Heart left ventricle (tissue), 16 donors: Measurements from ENCODE around the gene CACNA1D. TPM values are rescaled to one million over a fixed set of nuclear protein-coding genes. Genes with fewer than 3 reads are reported as not detected.

Experiments
- ATAC-seq, 4 donors: fragments of 200-7000 bp; cut with Tn5 transposase; one replicate each; pipeline ENCODE4 v1.9.1; 2020 to 2022; ENCODE audit warnings: moderate library complexity in 4 of 4, mild to moderate bottlenecking in 3 of 4, moderate number of reproducible peaks in 1 of 4
- DNase-seq, 5 donors: peaks; one replicate each; pipeline ENCODE4 v3.0.0-alpha.2; 2020
- H3K27ac ChIP-seq, 12 donors: fragments of 200-600 bp; sonication (generic) in 4 of 12; one replicate each; pipeline versions ENCODE4 v1.5.0 to v1.8.0; 2016 to 2022; ENCODE audit warnings: mild to moderate bottlenecking in 2 of 12
- H3K27me3 ChIP-seq, 9 donors: fragments of 200-600 bp; sonication (generic) in 2 of 9; one replicate each; pipeline versions ENCODE4 v1.5.1 to v1.8.0; 2016 to 2022; ENCODE audit warnings: mild to moderate bottlenecking in 3 of 9
- H3K36me3 ChIP-seq, 9 donors: fragments of 200-600 bp; sonication (generic) in 2 of 9; one replicate each; pipeline versions ENCODE4 v1.5.0 to v1.8.0; 2018 to 2022; ENCODE audit warnings: mild to moderate bottlenecking in 2 of 9
- H3K4me1 ChIP-seq, 12 donors: fragments of 200-600 bp; sonication (generic) in 4 of 12; one replicate each; pipeline versions ENCODE4 v1.5.0 to v1.8.0; 2016 to 2022; ENCODE audit warnings: mild to moderate bottlenecking in 3 of 12
- H3K4me3 ChIP-seq, 12 donors: fragments of 200-600 bp; sonication (generic) in 4 of 12; one replicate each; pipeline versions ENCODE4 v1.5.0 to v1.8.0; 2017 to 2022; ENCODE audit warnings: mild to moderate bottlenecking in 9 of 12, moderate library complexity in 4 of 12
- H3K9me3 ChIP-seq, 12 donors: fragments of 200-600 bp; sonication (generic) in 4 of 12; one replicate each; pipeline versions ENCODE4 v1.5.0 to v1.8.0; 2016 to 2022; ENCODE audit warnings: mild to moderate bottlenecking in 1 of 12
- POLR2A ChIP-seq, 2 donors: fragments of 450-650 bp; IDR thresholded peaks; one replicate each; pipeline ENCODE4 v1.6.1; 2017; ENCODE audit warnings: antibody characterized with exemption in 2 of 2, mild to moderate bottlenecking in 2 of 2, moderate library complexity in 2 of 2
- WGBS, 4 donors: extraction: QIAGEN DNeasy Blood & Tissue Kit in 2 of 4; methylation state at CpG; one replicate each; pipeline versions ENCODE4 v1.1.5 to v1.1.7; 2013 to 2018; 5-methylcytosine and 5-hydroxymethylcytosine counted together
- intact Hi-C, 10 donors: fragments of 100-400 bp; cut with DNase I; formaldehyde crosslinking; loops; one replicate each; pipeline versions ENCODE4 v1.11.1 to v1.14.2; 2022
- polyA plus RNA-seq, 2 donors: library from polyadenylated mRNA; stranded (reverse); fragments of 200-250 nt; gene quantifications; one replicate each; pipeline ENCODE4 v1.2.3, GENCODE V29; 2013
- total RNA-seq, 9 donors: library from RNA; depleted of rRNA in 2 of 9; stranded (reverse); fragments of >200 nt in 2 of 9; fragmentation: NEBNext Ultra II Directional in 3 of 9; extraction: Animal tissue kit (Norgen Biotek cat#: 25700) in 3 of 9; gene quantifications; one replicate each; pipeline versions ENCODE4 v1.1.0 to v1.2.4, GENCODE V29; 2016 to 2023
- TF ChIP-seq, protein P1 (sequence below), 12 donors: fragments of 200-600 bp; sonication (generic) in 4 of 12; IDR thresholded peaks; one replicate each; pipeline versions ENCODE4 v1.5.0 to v1.8.0; 2018 to 2022; ENCODE audit warnings: antibody characterized with exemption in 12 of 12, mild to moderate bottlenecking in 5 of 12
- donor health status: ischemic (EF 13 %, LVEDD 7.1; RV severe dilation, severe dysfunction).
- donor health status: healthy with polysubstance abuse.
- donor health status: DM: no; HTN: yes; CAD: no.
- donor health status: DM: no; HTN: no; CAD: no.
- donor health status: ischemic (EF 25% LVEDD 6.9; RV normal size, moderate dysfunction).
- donor health status: ischemic (EF 25% LVEDD 5.7; RV mildly dilated, moderate dysfunction).
- donor health status: healthy.
- donor health status: DM: yes; HTN: yes; CAD: no.
- donor health status: ischemic (EF 35%, LVEDD 5.7; RV mildly dilated, moderate dysfunction).
- donor health status: nonischemic (EF 11% LVEDD 7.7; RV severe dilation, severe dysfunction).
- donor health status: DM: yes; HTN: yes; CAD: no.
- donor health status: PGD.
- donor health status: ischemic (EF 29% LVEDD 5.4; RV normal size, mild dysfunction).
- donor health status: nonischemic (EF 23%, LVEDD 6.1; RV moderate dilation, normal function).

CACNA1D gene
- total and polyA plus RNA-seq, 11 donors, result 0.06 to 2.4 (median 0.40) TPM; not detected in 1

DNA sequence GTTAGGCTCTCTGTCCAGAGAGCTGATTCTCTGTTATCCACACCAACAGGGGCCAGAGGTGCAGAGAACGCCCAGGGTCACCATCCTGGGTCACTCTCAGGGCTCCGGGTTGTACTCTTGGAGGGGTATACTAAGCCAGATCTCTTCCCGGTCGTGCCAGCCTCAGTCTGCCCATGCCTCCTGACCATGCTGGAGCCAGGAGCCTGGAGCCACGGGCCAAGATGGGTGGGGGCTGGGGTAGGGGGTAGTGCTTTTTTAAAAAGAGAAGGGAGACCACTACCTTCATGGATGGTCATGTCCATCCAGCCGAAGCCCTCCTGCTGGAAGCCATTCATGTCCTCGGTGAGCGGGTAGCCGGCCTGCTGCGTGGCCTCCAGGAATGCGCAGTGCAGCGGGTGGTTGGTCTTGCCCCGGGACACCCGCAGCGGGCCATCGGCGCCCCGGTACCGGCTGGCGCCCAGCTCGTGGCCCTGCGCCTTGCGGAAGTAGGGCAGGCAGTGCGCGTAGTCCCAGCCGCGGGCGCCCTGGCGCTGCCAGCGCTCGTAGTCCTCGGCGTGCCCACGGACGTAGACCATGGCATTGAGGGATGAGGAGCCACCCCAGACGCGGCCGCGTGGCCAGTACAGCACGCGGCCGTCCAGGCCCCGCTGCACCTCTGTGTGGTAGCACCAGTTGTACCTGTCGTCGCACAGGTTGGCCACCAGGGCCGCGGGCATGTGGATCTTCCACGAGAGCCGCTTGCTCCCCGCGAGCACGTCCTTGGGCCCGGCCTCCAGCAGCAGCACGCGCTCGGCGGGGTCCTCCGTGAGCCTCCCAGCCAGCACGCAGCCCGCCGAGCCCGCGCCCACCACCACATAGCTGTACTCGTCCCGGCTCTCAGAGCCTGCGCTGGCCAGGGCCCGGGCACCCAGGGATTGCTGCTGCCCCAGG lies 328.9 kb downstream of the CACNA1D start:
- 93 to 96% (median 96%) methylated on average over 39 to 67 of the region's 67 CpGs for WGBS, 4 donors
- H3K4me1 ChIP-seq, result no peaks in the 10 kb centered on the region
- TF ChIP-seq, protein P1, sequence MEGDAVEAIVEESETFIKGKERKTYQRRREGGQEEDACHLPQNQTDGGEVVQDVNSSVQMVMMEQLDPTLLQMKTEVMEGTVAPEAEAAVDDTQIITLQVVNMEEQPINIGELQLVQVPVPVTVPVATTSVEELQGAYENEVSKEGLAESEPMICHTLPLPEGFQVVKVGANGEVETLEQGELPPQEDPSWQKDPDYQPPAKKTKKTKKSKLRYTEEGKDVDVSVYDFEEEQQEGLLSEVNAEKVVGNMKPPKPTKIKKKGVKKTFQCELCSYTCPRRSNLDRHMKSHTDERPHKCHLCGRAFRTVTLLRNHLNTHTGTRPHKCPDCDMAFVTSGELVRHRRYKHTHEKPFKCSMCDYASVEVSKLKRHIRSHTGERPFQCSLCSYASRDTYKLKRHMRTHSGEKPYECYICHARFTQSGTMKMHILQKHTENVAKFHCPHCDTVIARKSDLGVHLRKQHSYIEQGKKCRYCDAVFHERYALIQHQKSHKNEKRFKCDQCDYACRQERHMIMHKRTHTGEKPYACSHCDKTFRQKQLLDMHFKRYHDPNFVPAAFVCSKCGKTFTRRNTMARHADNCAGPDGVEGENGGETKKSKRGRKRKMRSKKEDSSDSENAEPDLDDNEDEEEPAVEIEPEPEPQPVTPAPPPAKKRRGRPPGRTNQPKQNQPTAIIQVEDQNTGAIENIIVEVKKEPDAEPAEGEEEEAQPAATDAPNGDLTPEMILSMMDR (IDR thresholded peaks at IDR 0.05), result no peak
- TF ChIP-seq POLR2A (IDR thresholded peaks at IDR 0.05), result no peak
- intact Hi-C loops, result no loop called here
- H3K4me3 ChIP-seq, result no peak overlapping the region
- no peaks in the 10 kb centered on the region for H3K27me3 ChIP-seq
- H3K36me3 ChIP-seq, result no peaks in the 10 kb centered on the region
- no peaks in the 10 kb centered on the region for H3K9me3 ChIP-seq
- no peak for DNase-seq
- peak in 1 of 4 donors; percentile 18 for ATAC-seq
- H3K27ac ChIP-seq, result no peak overlapping the region

DNA sequence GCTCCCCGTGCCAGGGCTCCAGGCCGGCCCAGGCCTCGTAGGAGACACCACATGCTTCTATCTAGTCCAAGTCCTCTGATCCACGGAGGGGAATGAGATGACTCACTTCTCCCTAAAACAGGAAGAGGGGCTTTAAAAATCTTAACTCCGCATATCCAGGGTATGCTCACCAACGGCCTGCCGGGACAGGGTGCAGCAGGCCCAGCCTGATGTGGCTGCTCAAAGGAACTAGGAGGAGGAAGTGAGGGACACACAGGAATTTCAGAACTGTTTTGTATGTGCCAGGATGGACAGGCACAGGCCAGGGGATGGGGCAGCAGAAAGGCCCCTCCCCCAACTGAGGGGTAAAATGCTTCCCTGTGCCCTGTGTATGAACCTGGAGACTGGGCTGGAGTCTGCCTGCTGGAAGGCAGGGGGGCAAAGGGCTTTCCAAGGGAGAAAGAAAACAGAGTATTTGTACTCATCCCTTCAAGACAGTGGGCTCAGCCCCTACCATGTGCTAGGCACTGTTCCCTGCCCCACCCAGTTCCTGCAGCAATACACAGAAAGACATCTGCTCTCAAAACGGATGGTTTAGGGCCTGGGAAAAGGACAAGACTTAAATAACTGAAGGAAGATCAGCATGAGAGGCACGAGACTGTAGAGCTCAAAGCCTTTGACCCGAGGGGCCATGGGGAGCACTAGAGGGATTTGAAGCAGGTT lies 329.7 kb downstream of the CACNA1D start:
- TF ChIP-seq POLR2A (IDR thresholded peaks at IDR 0.05), result no peak
- TF ChIP-seq, protein P1 (IDR thresholded peaks at IDR 0.05), result no peak
- intact Hi-C loops, result no loop called here
- ATAC-seq (no peak), DNase-seq (no peak)
- Histone ChIP-seq H3K4me3 (no peak overlapping the region), H3K27me3 (no peaks in the 10 kb centered on the region), H3K4me1 (no peaks in the 10 kb centered on the region), H3K27ac (no peak overlapping the region), H3K9me3 (no peaks in the 10 kb centered on the region), H3K36me3 (no peaks in the 10 kb centered on the region)
- WGBS, 4 donors, result 56 to 70% (median 66%) methylated on average over 10 of the region's 10 CpGs

DNA sequence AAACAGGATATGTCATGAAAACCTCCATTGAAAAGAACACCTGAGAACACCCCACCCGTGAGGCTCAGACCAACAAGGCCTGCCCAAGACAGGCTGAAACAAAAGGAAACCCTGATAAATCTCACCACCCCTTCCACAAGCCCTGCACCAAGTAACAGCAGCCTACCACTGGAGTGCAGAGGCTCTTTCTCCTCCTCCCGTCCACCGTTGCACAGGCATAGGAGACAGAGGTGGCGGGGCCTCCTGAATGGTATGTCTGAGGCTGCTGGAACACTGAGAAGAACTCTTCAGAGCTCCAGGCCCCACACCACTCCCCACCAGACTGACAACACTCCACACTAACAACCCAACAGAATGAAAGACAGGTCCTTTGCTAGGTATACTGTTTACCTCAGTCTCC lies 330.4 kb downstream of the CACNA1D start:
- no peaks in the 10 kb centered on the region for H3K9me3 ChIP-seq
- WGBS, 4 donors, result 87 to 96% (median 89%) methylated on average over 4 of the region's 4 CpGs
- H3K4me3 ChIP-seq, result no peak overlapping the region
- H3K36me3 ChIP-seq, result no peaks in the 10 kb centered on the region
- no peak for DNase-seq
- intact Hi-C loops, result no loop called here
- no peak for ATAC-seq
- TF ChIP-seq, protein P1 (IDR thresholded peaks at IDR 0.05), result no peak
- no peak for TF ChIP-seq POLR2A (IDR thresholded peaks at IDR 0.05)
- H3K4me1 ChIP-seq, result no peaks in the 10 kb centered on the region
- H3K27ac ChIP-seq, result no peak overlapping the region
- H3K27me3 ChIP-seq, result no peaks in the 10 kb centered on the region

DNA sequence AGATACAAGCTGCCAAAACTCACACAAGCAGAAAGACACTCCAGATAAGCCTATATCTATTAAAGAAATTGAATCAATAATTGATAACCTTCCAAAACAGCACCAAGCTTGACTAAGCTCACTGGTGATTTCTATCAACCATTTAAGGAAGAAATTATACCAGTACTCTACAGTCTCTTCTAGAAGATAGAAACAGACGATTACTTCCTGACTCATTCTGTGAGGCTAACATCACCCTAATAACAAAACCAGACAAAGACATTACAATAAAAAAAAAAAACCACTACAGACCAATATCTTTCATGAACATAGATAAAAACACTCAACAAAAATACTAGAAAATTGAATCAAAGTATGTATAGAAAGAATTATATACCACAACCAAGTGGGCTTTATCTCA lies 331.6 kb downstream of the CACNA1D start:
- Histone ChIP-seq H3K27me3 (no peaks in the 10 kb centered on the region), H3K36me3 (no peaks in the 10 kb centered on the region), H3K4me3 (no peak overlapping the region), H3K4me1 (no peaks in the 10 kb centered on the region), H3K27ac (no peak overlapping the region), H3K9me3 (no peaks in the 10 kb centered on the region)
- 28 to 59% (median 47%) methylated on average over 1 of the region's 1 CpG for WGBS, 4 donors
- ATAC-seq (no peak), DNase-seq (no peak)
- intact Hi-C loops, result no loop called here
- TF ChIP-seq POLR2A (IDR thresholded peaks at IDR 0.05), result no peak
- TF ChIP-seq, protein P1 (IDR thresholded peaks at IDR 0.05), result no peak
